Measurements from ENCODE around the gene FLYWCH1. TPM values are rescaled to one million over a fixed set of nuclear protein-coding genes. Genes with fewer than 3 reads are reported as not detected.

The FLYWCH1 gene
- total RNA-seq, 1 experiment from 2014 or later, result 23.3 TPM

DNA sequence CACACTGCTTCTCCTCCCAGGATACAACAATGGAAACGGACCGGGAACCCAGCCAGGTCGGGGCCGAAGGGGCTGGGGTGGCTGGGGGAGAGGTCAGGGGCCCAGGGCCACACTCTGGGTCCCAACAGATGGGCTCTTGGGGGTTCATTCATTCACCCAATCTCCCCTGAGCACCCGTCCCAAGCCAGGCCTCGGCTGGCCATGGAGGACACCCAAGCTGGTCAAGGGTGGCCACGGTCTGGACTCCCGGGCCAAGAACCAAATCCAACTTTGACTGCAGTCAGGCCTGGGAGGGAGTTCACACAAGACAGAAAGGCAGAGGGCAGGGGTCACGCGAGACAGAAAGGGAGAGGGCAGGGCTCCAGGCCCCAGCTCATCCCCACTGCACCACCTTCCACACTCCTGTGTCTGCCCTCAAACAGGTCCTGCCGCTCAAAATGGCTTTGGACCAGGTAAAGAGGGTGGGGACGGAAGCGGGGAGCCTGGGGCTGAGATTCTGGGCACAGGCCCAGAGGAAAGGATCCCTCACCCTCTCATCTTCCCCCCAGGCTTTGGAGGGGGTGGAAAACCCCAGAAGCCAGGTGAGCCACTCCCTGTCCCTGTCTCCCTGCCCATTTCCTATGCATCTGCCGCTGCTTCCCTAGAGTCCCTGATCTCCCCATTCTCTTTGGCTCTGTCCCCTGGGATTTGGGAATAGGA is 80.8 kb downstream of the FLYWCH1 start:
- no peak overlapping the region for H3K4me3 ChIP-seq (ENCODE audit: low read depth, low read length)
- no peaks in the 10 kb centered on the region for H3K27me3 ChIP-seq (replicated peaks; ENCODE audit: control insufficient read depth, insufficient read depth, low read length)
- no peaks in the 10 kb centered on the region for H3K36me3 ChIP-seq (ENCODE audit: control insufficient read depth, insufficient read depth, low read length)
- ChIA-PET POLR2A (no interaction called here), CTCF (interaction anchor here (0.6 to 1.7 kb wide), 2 partner anchors 11 to 36 kb away, joined by 3 to 5 read pairs; no protein-coding TSS in a partner anchor)
- Mint-ChIP-seq H3K27me3 (ENCODE audit: insufficient read depth, unreplicated experiment) (no peaks in the 10 kb centered on the region), H3K36me3 (ENCODE audit: insufficient read depth, unreplicated experiment) (no peaks in the 10 kb centered on the region), H3K4me1 (ENCODE audit: low read depth, unreplicated experiment) (no peaks in the 10 kb centered on the region), H3K9me3 (ENCODE audit: unreplicated experiment) (no peaks in the 10 kb centered on the region), H3K4me3 (ENCODE audit: unreplicated experiment) (no peak overlapping the region), H3K27ac (ENCODE audit: unreplicated experiment) (no peak overlapping the region)
- intact Hi-C loops (cut with micrococcal nuclease; ENCODE audit: unreplicated experiment), result no loop called here
- no peaks in the 10 kb centered on the region for H3K9me3 ChIP-seq
- no peak for DNase-seq
- no TSS peak for BruUV-seq (replicated peaks)
- TF ChIP-seq, protein P1, sequence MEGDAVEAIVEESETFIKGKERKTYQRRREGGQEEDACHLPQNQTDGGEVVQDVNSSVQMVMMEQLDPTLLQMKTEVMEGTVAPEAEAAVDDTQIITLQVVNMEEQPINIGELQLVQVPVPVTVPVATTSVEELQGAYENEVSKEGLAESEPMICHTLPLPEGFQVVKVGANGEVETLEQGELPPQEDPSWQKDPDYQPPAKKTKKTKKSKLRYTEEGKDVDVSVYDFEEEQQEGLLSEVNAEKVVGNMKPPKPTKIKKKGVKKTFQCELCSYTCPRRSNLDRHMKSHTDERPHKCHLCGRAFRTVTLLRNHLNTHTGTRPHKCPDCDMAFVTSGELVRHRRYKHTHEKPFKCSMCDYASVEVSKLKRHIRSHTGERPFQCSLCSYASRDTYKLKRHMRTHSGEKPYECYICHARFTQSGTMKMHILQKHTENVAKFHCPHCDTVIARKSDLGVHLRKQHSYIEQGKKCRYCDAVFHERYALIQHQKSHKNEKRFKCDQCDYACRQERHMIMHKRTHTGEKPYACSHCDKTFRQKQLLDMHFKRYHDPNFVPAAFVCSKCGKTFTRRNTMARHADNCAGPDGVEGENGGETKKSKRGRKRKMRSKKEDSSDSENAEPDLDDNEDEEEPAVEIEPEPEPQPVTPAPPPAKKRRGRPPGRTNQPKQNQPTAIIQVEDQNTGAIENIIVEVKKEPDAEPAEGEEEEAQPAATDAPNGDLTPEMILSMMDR (IDR thresholded peaks at IDR 0.05; ENCODE audit: insufficient read depth in 1 of 2, low read depth in 1 of 2, low read length in 1 of 2, severe bottlenecking in 1 of 2, unreplicated experiment in 1 of 2), result no peak
- 0 out of 2 replicates have a peak, but pooled peaks cover 3% of the 10 kb centered on the region for H3K4me1 ChIP-seq

DNA sequence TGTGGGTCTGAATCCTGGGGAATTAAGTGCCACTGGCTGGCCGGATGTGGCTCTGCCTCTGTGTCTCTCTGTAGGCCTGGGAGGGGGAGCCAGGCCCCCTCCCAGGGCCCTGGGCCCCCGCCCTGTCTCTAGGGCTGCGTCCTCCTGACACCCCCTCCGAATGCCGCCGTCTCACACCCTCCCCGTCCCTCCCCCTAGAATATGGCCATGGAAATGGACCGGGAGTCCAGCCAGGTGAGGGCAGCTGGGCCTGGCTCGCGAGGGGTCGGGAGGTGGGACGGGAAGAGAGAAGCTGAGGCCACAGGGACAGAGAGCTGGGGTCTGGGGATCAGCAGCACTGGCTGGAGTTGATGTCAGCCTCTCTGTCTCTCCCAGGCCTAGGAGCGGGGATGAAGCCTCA is 84.6 kb downstream of the FLYWCH1 start:
- CTCF ChIA-PET, result no interaction called here

DNA sequence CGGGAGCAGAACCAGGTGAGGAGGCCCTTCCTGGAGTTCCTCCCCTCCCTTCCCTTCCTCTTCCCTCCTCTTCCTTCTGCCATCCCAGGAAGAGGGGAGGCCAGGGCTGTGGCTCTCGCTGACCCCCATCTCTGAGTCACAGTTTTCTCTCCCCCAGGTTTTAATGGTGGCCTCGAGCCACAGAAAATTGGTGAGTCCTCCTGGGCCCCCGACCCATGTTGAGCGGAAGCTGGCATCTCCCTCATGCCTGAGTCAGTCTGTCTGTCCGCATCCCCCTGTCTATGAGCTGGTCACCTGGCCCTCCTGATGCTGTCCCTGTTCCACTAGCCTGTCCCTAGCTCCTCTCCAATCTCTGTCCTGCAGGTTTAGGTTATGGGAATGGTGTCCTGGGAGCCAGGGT is 88.2 kb downstream of the FLYWCH1 start:
- ChIA-PET POLR2A (no interaction called here), CTCF (interaction anchor here (0.5 to 1.9 kb wide), 2 partner anchors 20 to 28 kb away, joined by 4 to 15 read pairs; partner anchors contain the start of gene TNFRSF12A)
- intact Hi-C loops (cut with micrococcal nuclease; ENCODE audit: unreplicated experiment), result no loop called here
- Histone ChIP-seq H3K9me3 (no peaks in the 10 kb centered on the region), H3K27me3 (replicated peaks; ENCODE audit: control insufficient read depth, insufficient read depth, low read length) (no peaks in the 10 kb centered on the region), H3K4me1 (0 out of 2 replicates have a peak, but pooled peaks cover 3% of the 10 kb centered on the region), H3K4me3 (ENCODE audit: low read depth, low read length) (no peak overlapping the region), H3K36me3 (ENCODE audit: control insufficient read depth, insufficient read depth, low read length) (peaks cover 1% of the 10 kb centered on the region; the same call in 1 of the 2 replicates)
- no peaks in the 10 kb centered on the region for H3K4me1 Mint-ChIP-seq (ENCODE audit: low read depth, unreplicated experiment)
- no peak overlapping the region for H3K4me3 Mint-ChIP-seq (ENCODE audit: unreplicated experiment)
- no peak overlapping the region for H3K27ac Mint-ChIP-seq (ENCODE audit: unreplicated experiment)
- BruUV-seq (replicated peaks), result no TSS peak
- no peak for DNase-seq
- H3K27me3 Mint-ChIP-seq (ENCODE audit: insufficient read depth, unreplicated experiment), result no peaks in the 10 kb centered on the region
- H3K9me3 Mint-ChIP-seq (ENCODE audit: unreplicated experiment), result no peaks in the 10 kb centered on the region
- H3K36me3 Mint-ChIP-seq (ENCODE audit: insufficient read depth, unreplicated experiment), result peaks cover 17% of the 10 kb centered on the region
- TF ChIP-seq, protein P1 (IDR thresholded peaks at IDR 0.05; ENCODE audit: insufficient read depth in 1 of 2, low read depth in 1 of 2, low read length in 1 of 2, severe bottlenecking in 1 of 2, unreplicated experiment in 1 of 2), result no peak

More for the DNA sequence above, 84.6 kb downstream of the FLYWCH1 start:
- Mint-ChIP-seq H3K36me3 (ENCODE audit: insufficient read depth, unreplicated experiment) (peaks cover 6% of the 10 kb centered on the region), H3K27ac (ENCODE audit: unreplicated experiment) (no peak overlapping the region), H3K4me3 (ENCODE audit: unreplicated experiment) (no peak overlapping the region), H3K4me1 (ENCODE audit: low read depth, unreplicated experiment) (no peaks in the 10 kb centered on the region), H3K9me3 (ENCODE audit: unreplicated experiment) (no peaks in the 10 kb centered on the region), H3K27me3 (ENCODE audit: insufficient read depth, unreplicated experiment) (no peaks in the 10 kb centered on the region)
- Histone ChIP-seq H3K9me3 (no peaks in the 10 kb centered on the region), H3K4me3 (ENCODE audit: low read depth, low read length) (no peak overlapping the region), H3K4me1 (0 out of 2 replicates have a peak, but pooled peaks cover 3% of the 10 kb centered on the region), H3K27me3 (replicated peaks; ENCODE audit: control insufficient read depth, insufficient read depth, low read length) (no peaks in the 10 kb centered on the region), H3K36me3 (ENCODE audit: control insufficient read depth, insufficient read depth, low read length) (peaks cover 1% of the 10 kb centered on the region; the same call in 1 of the 2 replicates)
- POLR2A ChIA-PET, result interaction anchor here (0.8 kb wide), 1 partner anchor 24 kb away, joined by 3 read pairs; the partner anchor contains the start of gene TNFRSF12A
- intact Hi-C loops (cut with micrococcal nuclease; ENCODE audit: unreplicated experiment), result no loop called here
- BruUV-seq (replicated peaks), result no TSS peak
- no peak for DNase-seq
- TF ChIP-seq, protein P1 (IDR thresholded peaks at IDR 0.05; ENCODE audit: insufficient read depth in 1 of 2, low read depth in 1 of 2, low read length in 1 of 2, severe bottlenecking in 1 of 2, unreplicated experiment in 1 of 2), result no peak

All from Caco-2 (cell line).